ENCODE data around the gene ENC1. TPM values are rescaled to one million over a fixed set of nuclear protein-coding genes. Genes with fewer than 3 reads are reported as not detected.
"Not testable (repeated sequence)": the region's sequence is repeated elsewhere in the genome, so short reads cannot be mapped to it uniquely, and the experiment has no call there.

Gene ENC1
- total RNA-seq: 54.6 TPM

- DNase-seq: peak; percentile 98
Observed at GRCh38 chr5:74640450-74640953, at the start of gene ENC1. Gene ENC1 (minus strand): TSS chr5:74640728. CDS start chr5:74636485, 4,243 bp downstream.

DNA sequence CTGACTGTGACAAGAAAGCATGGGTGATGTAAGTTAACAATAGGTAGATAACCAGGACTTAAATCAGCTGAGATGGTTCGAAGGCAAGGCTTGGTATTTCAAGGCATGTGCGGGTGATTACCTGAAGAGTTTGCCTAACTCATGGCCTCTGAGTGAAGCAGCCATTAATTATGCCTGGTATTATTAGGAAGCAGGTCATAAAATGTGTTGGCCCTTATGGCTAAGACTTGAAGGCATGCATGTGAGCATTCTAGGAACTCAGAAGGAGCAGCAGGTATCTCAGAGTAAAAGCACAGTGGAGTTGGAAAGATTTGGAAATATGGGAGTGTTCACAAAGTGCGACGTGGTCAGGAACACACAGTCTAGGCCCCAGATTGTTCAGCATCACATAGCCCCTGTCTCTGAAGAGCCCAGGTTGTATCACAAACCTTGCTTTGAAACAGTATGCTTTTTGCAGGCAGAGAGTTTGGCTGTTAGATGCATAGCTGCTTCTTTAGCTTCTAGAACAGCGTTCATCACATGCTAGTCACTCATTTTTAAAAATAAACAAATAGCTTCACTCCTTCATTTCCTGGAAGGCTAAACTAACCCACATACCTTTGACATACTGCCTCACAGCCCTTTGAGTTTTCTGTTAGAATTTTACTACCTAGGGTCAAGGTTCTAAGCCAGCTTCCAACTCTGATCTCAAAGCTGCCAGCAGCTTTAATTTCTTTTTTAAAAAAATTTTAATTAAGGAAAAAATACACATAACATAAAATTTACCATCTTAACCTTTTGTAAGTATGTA, 46.6 kb upstream of the ENC1 start:
- DNase-seq: no peak

DNA sequence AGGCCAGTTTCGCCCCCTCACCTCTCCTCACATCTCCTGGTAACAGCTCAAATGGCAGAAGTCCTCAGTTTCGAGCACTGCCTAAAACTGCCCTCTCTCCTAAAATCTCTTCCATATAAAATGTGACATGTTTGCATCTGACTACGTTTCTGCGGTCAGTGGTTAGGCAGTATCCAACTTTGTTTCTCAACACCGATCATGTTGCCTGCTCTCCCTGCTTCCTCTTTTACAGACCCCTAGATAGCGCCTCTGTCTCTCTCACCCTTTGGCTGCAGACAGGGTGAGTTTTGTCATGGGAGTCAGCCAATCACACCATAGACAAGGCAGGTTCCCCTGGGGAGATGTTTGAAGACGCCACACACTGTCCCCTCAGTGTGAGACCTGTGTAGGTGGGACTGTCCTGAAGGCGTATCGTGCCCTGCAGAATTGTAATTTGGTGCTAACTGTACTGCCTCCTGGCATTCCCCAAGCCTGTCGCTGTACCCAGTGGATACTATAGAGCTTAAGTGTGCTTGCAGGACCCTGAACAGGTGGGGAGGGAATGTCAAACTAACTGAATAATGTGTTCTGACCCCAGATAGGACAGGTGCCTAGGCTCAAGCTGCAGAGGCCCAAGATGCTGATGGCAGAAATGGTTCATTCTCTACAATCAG, 45.6 kb upstream of the ENC1 start:
- peak; percentile 27 for DNase-seq

GRCh38 chr5:74684900-74685851, 44.6 kb upstream of the ENC1 start, which contains the start of gene HEXB:
Gene HEXB (plus strand): TSS chr5:74685233. CDS start chr5:74685261, 28 bp downstream.
- peak; percentile 88 for DNase-seq

DNA sequence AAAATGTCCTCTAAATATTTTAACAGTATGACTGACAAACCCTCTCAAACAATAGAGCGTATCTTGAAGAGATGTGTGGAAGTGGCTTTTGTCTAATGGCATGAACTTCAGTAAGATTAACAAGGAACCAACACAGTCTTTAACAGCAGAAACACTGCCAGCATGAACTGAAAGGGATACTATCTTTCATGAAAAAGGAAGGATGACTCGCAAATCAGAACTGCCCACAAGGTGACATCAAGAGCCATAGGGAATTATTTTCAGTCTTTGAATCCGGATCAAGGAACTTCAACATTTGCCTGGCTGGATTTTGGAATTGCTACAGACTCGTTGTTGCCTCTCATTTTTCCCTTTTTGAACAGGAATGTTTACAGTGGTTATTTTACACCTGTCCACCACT, 39.4 kb upstream of the ENC1 start:
- DNase-seq: no peak

DNA sequence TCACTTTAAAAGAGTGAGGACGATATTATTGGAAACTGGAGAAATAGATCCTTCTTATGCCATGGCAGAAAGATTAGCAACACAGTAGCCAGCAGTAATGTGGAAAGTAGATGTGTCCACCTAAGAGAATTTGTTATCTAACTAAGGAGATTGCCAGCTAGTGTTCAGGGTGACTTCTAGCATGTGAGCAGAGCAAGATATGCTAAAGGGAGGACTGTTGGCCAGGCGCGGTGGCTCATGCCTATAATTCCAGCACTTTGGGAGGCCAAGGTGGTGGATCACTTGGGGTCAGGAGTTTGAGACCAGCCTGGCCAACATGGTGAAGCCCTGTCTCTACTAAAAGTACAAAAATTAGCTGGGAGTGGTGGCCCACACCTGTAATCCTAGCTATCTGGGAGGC, 38.8 kb upstream of the ENC1 start:
- DNase-seq: not testable (repeated sequence)

DNA sequence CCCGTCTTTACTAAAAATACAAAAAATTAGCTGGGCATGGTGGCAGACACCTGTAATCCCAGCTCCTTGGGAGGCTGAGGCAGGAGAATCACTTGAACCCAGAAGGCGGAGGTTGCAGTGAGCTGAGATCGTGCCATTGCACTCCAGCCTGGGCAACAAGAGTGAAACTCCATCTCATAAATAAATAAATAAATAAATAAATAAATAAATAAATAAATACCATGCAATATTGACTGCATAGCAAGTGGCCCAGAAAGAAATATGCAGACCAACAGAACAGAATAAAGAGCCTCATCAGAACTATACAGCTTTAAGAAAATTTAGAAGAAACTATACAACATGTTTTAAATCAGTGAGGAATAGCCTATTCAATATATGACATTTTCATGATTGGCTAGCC, 37.6 kb upstream of the ENC1 start:
- DNase-seq: not testable (repeated sequence)

DNA sequence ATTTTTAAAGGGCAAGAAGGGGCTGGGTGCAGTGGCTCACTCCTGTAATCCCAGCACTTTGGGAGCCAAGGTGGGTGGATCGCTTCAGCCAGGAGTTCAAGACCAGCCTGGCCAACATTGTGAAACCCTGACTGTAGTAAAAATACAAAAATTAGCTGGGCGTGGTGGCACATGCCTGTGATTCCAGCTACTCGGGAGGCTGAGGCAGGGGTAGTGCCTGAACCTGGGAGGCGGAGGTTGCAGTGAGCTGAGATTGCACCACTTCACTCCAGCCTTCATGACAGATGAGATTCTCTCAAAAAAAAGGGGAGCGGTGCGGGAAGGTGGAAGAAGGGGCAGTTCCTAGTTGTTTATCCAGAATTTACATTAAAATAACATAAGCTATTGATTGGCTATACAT, 35.9 kb upstream of the ENC1 start:
- DNase-seq: not testable (repeated sequence)

DNA sequence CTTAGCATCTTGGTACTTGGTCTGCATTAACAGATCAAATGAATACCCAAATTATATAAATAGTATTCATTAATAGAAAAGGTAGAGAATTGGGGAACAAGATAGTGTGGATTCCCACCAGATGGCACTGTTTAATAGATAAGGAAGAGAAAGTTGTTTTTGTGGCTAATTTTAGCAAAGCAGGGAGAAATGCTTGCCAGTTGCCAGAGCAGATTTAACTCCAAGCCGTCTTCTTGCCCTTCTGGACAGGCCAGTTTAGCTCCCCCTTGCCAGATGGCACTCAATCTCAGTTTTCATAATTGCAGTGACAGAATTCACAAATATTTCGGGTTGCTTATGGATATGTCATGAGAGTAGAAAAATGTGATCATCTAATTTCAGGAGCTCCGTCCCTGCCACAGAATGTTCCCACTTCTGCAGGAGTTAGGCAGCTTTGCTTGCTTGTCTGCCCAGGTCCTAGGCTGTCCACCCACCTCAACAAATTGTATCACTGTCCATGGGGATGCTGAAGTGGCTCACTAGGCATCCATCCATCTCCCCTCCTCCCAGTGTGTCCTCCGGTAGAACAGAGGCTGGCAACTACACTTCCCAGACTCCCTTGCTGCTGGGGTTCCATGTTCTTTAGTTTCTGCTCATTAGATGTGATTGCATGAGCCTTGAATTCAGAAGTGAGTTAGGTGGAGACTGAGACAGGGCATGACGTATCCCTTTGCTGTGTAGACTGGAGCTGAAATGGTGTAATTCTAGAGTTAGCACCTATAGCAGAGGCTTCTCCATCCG, 32.7 kb upstream of the ENC1 start:
- peak; percentile 72 for DNase-seq

- no peak for DNase-seq
Observed at GRCh38 chr5:74672215-74672877, 31.8 kb upstream of the ENC1 start.

- no peak for DNase-seq
Observed at GRCh38 chr5:74670396-74671038, 30.0 kb upstream of the ENC1 start.

DNA sequence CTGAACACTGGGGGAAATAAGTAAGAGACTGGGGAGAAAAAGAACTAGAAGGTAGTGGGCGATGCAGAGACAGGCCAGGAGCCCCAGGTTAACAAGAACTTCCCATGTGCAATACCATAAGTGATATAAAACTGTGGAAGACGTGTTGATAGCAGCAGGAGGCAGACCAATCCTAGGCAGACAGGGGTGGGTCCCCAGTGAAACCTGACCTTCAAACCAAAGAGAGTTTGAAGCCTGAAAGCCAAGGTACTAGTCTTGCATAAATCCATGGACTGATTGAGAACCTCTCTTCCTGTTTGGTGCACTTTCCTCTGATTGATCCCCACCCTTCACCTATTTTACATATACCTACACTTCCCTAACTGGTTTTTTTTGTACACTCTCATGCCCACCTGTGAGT, 29.3 kb upstream of the ENC1 start:
- no peak for DNase-seq

GRCh38 chr5:74667396-74667795, 26.9 kb upstream of the ENC1 start:
- DNase-seq: no peak

DNA sequence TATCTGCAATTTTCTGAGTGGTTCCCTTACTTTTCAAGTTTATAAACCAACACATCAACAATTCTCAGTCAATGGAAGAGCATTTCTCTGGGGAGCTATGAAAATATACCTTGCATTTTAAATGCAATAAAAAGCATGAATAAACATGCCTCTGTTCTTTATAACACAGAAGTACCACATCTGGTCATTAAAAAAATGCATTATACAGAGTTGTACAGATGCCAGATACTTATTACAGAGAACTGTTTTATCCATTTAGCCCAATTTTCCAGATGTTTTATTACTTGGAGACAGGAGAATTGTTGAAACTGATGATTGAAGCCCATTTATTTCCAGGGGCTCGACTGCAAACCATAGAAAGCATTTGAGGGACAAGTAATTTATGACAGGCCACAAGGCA, 25.3 kb upstream of the ENC1 start:
- DNase-seq: peak; percentile 57

DNA sequence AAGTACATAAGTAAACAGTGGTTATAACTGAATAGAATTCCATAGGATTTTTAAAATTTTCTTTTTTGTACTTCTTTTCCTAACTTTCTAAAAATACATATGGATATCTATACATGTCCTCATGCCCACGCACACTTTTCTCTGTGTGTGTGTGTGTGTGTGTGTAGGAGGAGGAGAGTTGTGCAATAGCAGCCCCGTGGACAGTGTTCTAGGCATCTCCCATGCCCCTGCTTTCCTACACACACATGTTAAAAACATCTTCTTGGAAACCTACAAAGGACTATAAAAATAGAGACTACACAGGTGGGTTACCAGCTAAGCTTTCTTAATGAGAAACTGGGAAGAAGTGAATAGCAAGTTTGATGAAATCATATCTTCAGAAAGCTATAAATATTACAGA, 24.7 kb upstream of the ENC1 start:
- peak; percentile 29 for DNase-seq

GRCh38 chr5:74664551-74664950, 24.0 kb upstream of the ENC1 start:
- DNase-seq: peak; percentile 40

- DNase-seq: no peak
Observed at GRCh38 chr5:74660873-74661272, 20.3 kb upstream of the ENC1 start.

GRCh38 chr5:74660140-74660539, 19.6 kb upstream of the ENC1 start:
- no peak for DNase-seq

GRCh38 chr5:74659172-74659571, 18.6 kb upstream of the ENC1 start:
- DNase-seq: no peak

DNA sequence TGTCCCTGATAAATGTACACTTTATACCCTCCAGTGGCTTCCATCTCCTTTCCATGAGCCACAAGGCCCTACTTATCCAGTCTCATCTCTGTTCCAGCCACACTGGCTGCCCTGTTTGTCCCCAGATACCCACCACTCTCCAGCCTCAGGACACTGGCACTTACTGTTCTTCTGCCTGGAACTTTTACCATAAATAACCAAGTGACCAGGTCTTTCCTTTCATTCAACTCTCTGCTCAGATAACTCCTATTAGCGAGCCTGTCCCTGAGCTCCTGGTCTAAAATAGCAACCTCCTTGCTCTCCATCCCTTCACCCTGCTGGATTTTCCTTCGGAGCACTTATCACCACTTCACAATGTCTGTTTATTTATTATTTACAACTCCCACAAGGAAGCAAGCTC, 16.6 kb upstream of the ENC1 start:
- no peak for DNase-seq

Measured in tongue (tissue), 2 donors.